Measurements from ENCODE around the gene UBE2E3.

Gene UBE2E3

GRCh38 chr2:180990794-180991193, 10.4 kb downstream of the UBE2E3 start:
- no peaks in the 10 kb centered on the region for H3K27me3 ChIP-seq (ENCODE audit: insufficient read depth, low read depth, severe bottlenecking)
- H3K36me3 ChIP-seq = peaks cover 8% of the 10 kb centered on the region; the same call in 1 of the 2 replicates
- no peak overlapping the region for H3K4me3 ChIP-seq (ENCODE audit: low read depth, low read length)
- TF ChIP-seq, protein P1, sequence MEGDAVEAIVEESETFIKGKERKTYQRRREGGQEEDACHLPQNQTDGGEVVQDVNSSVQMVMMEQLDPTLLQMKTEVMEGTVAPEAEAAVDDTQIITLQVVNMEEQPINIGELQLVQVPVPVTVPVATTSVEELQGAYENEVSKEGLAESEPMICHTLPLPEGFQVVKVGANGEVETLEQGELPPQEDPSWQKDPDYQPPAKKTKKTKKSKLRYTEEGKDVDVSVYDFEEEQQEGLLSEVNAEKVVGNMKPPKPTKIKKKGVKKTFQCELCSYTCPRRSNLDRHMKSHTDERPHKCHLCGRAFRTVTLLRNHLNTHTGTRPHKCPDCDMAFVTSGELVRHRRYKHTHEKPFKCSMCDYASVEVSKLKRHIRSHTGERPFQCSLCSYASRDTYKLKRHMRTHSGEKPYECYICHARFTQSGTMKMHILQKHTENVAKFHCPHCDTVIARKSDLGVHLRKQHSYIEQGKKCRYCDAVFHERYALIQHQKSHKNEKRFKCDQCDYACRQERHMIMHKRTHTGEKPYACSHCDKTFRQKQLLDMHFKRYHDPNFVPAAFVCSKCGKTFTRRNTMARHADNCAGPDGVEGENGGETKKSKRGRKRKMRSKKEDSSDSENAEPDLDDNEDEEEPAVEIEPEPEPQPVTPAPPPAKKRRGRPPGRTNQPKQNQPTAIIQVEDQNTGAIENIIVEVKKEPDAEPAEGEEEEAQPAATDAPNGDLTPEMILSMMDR (IDR thresholded peaks at IDR 0.05; ENCODE audit: low read depth, low read length) = no peak
- H3K27ac ChIP-seq = no peak overlapping the region
- no peak for DNase-seq
- H3K9me3 ChIP-seq (ENCODE audit: severe bottlenecking) = no peaks in the 10 kb centered on the region

DNA sequence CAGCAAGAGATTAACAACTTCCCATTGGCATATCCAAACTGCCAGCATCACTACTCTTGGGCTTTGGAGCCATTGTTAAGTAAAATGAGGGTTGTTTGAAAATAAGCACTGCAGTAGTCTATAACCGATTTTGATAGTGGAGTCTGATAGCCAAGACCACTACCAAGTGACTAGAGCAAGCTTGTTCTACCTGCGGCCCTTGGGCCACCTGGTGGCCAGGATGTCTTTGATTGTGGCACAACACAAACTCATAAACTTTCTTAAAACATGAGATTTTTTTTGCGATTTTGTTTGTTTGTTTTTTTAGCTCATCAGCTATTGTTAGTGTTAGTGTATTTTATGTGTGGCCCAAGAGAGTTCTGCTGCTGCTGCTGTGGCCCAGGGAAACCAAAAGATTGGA, 11.0 kb downstream of the UBE2E3 start:
- DNase-seq = no peak
- TF ChIP-seq, protein P1 (IDR thresholded peaks at IDR 0.05; ENCODE audit: low read depth, low read length) = peak; percentile 21; the same call in 1 of the 2 replicates
- Histone ChIP-seq H3K4me3 (ENCODE audit: low read depth, low read length) (no peak overlapping the region), H3K27me3 (ENCODE audit: insufficient read depth, low read depth, severe bottlenecking) (no peaks in the 10 kb centered on the region), H3K36me3 (peaks cover 8% of the 10 kb centered on the region; the same call in 1 of the 2 replicates), H3K9me3 (ENCODE audit: severe bottlenecking) (no peaks in the 10 kb centered on the region), H3K27ac (no peak overlapping the region)

DNA sequence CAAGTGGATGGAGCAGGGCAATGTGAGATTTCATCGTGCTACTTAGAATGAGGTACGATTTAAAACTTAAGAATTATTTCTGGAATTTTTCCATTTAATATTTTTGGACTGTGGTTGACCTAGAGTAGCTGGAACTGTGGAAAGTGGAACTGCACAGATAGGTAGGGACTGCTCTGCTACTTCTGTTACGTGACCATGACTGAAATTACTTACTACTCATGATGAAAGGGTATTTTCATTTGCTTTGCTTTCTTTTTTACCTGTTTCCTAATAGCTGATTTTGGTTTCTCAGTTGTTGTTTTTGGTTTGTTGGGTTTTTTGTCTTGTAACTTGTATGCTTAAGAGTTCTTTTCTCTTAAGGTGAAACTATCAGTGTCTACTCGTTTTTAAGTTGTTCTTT, 11.4 kb downstream of the UBE2E3 start:
- no peak overlapping the region for H3K4me3 ChIP-seq (ENCODE audit: low read depth, low read length)
- no peak overlapping the region for H3K27ac ChIP-seq
- H3K9me3 ChIP-seq (ENCODE audit: severe bottlenecking) = no peaks in the 10 kb centered on the region
- no peak for DNase-seq
- TF ChIP-seq, protein P1 (IDR thresholded peaks at IDR 0.05; ENCODE audit: low read depth, low read length) = no peak
- H3K36me3 ChIP-seq = peaks cover 8% of the 10 kb centered on the region; the same call in 1 of the 2 replicates
- no peaks in the 10 kb centered on the region for H3K27me3 ChIP-seq (ENCODE audit: insufficient read depth, low read depth, severe bottlenecking)

- TF ChIP-seq, protein P1 (IDR thresholded peaks at IDR 0.05; ENCODE audit: low read depth, low read length) = no peak
These were observed 12.6 kb downstream of the UBE2E3 start for GRCh38 chr2:180992994-180993393.

DNA sequence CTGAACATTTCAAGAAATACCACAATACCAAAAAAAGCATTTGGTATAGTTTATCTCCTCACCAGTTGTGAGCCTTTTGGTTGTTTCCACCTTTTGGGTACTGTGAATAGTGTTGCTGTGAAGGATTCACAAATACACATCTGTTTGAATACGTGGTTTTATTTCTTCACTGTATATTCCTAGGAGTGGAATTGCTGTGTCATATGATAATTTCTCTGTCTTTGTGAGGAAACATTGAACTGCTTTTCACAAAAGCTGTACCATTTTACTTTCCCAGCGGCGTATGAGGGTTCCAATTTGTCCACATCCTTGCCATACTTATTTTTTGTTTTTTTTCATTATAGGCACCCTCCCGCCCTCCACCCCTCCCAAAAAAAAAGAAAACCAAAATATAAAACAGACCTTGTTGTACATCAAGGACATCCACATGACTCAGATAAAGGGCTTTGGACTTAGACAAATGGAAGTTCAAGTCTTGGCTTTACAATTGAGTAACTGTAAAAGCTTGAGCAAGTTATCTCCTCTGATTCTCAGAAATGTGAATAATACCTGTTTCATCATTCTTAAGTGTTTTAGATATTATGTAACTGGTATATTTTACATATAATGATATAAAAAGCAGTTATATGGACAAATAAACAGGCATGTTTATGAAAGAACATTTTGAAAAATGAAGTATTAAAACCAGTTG, 19.0 kb downstream of the UBE2E3 start:
- H3K4me3 ChIP-seq (ENCODE audit: low read depth, low read length) = no peak overlapping the region
- H3K9me3 ChIP-seq (ENCODE audit: severe bottlenecking) = no peaks in the 10 kb centered on the region
- H3K27ac ChIP-seq = no peak overlapping the region
- no peak for DNase-seq
- H3K27me3 ChIP-seq (ENCODE audit: insufficient read depth, low read depth, severe bottlenecking) = no peaks in the 10 kb centered on the region
- TF ChIP-seq, protein P1 (IDR thresholded peaks at IDR 0.05; ENCODE audit: low read depth, low read length) = no peak
- no peaks in the 10 kb centered on the region for H3K36me3 ChIP-seq

More at GRCh38 chr2:180992994-180993393, 12.6 kb downstream of the UBE2E3 start:
- H3K4me3 ChIP-seq (ENCODE audit: low read depth, low read length) = no peak overlapping the region
- H3K27ac ChIP-seq = no peak overlapping the region
- no peaks in the 10 kb centered on the region for H3K9me3 ChIP-seq (ENCODE audit: severe bottlenecking)
- DNase-seq = no peak
- H3K27me3 ChIP-seq (ENCODE audit: insufficient read depth, low read depth, severe bottlenecking) = no peaks in the 10 kb centered on the region
- peaks cover 8% of the 10 kb centered on the region; the same call in 1 of the 2 replicates for H3K36me3 ChIP-seq

All from WERI-Rb-1 (cell line).